ENCODE data around the gene GABRG3. TPM values are rescaled to one million over a fixed set of nuclear protein-coding genes. Genes with fewer than 3 reads are reported as not detected.

The GABRG3 gene
- total RNA-seq, 2 experiments from 2014 or later: not detected

GRCh38 chr15:27549746-27550145 lies 578.8 kb downstream of the GABRG3 start:
- Mint-ChIP-seq H3K4me3 (no peak overlapping the region), H3K4me1 (no peaks in the 10 kb centered on the region), H3K36me3 (no peaks in the 10 kb centered on the region), H3K27ac (no peak overlapping the region), H3K27me3 (no peaks in the 10 kb centered on the region), H3K9me3 (peaks cover 3% of the 10 kb centered on the region)
- DNase-seq: no peak

GRCh38 chr15:27550635-27551034 lies 579.7 kb downstream of the GABRG3 start:
- DNase-seq: no peak
- Mint-ChIP-seq H3K27me3 (no peaks in the 10 kb centered on the region), H3K27ac (no peak overlapping the region), H3K36me3 (no peaks in the 10 kb centered on the region), H3K4me1 (no peaks in the 10 kb centered on the region), H3K4me3 (no peak overlapping the region), H3K9me3 (peaks cover 3% of the 10 kb centered on the region)

GRCh38 chr15:27561816-27562215 lies 590.8 kb downstream of the GABRG3 start:
- Mint-ChIP-seq H3K9me3 (peaks cover 12% of the 10 kb centered on the region), H3K4me3 (no peak overlapping the region), H3K27me3 (no peaks in the 10 kb centered on the region), H3K36me3 (no peaks in the 10 kb centered on the region), H3K27ac (no peak overlapping the region), H3K4me1 (no peaks in the 10 kb centered on the region)
- DNase-seq: no peak

GRCh38 chr15:27563765-27564370 lies 592.9 kb downstream of the GABRG3 start:
- no peaks in the 10 kb centered on the region for H3K4me1 Mint-ChIP-seq
- no peaks in the 10 kb centered on the region for H3K36me3 Mint-ChIP-seq
- no peaks in the 10 kb centered on the region for H3K27me3 Mint-ChIP-seq
- no peak overlapping the region for H3K27ac Mint-ChIP-seq
- H3K4me3 Mint-ChIP-seq: no peak overlapping the region
- peaks cover 12% of the 10 kb centered on the region for H3K9me3 Mint-ChIP-seq
- DNase-seq: no peak

- no peak for DNase-seq
- Mint-ChIP-seq H3K4me3 (no peak overlapping the region), H3K4me1 (no peaks in the 10 kb centered on the region), H3K27ac (no peak overlapping the region), H3K36me3 (no peaks in the 10 kb centered on the region), H3K9me3 (peaks cover 9% of the 10 kb centered on the region), H3K27me3 (no peaks in the 10 kb centered on the region)
These were observed 593.7 kb downstream of the GABRG3 start for GRCh38 chr15:27564656-27565055.

GRCh38 chr15:27570746-27571145 lies 599.8 kb downstream of the GABRG3 start:
- no peaks in the 10 kb centered on the region for H3K9me3 Mint-ChIP-seq

GRCh38 chr15:27573805-27574485 lies 603.0 kb downstream of the GABRG3 start:
- Mint-ChIP-seq H3K4me3 (no peak overlapping the region), H3K27me3 (no peaks in the 10 kb centered on the region), H3K27ac (no peak overlapping the region), H3K4me1 (no peaks in the 10 kb centered on the region), H3K36me3 (no peaks in the 10 kb centered on the region), H3K9me3 (no peaks in the 10 kb centered on the region)
- no peak for DNase-seq

More at GRCh38 chr15:27570746-27571145, 599.8 kb downstream of the GABRG3 start:
- Mint-ChIP-seq H3K36me3 (no peaks in the 10 kb centered on the region), H3K27ac (no peak overlapping the region), H3K4me1 (no peaks in the 10 kb centered on the region), H3K27me3 (no peaks in the 10 kb centered on the region), H3K4me3 (no peak overlapping the region)
- no peak for DNase-seq

GRCh38 chr15:27574541-27575054 lies 603.6 kb downstream of the GABRG3 start:
- Mint-ChIP-seq H3K27ac (no peak overlapping the region), H3K4me3 (no peak overlapping the region)

GRCh38 chr15:27575521-27575920 lies 604.5 kb downstream of the GABRG3 start:
- H3K4me1 Mint-ChIP-seq: no peaks in the 10 kb centered on the region
- no peaks in the 10 kb centered on the region for H3K36me3 Mint-ChIP-seq
- H3K27me3 Mint-ChIP-seq: no peaks in the 10 kb centered on the region
- no peaks in the 10 kb centered on the region for H3K9me3 Mint-ChIP-seq
- no peak for DNase-seq
- H3K27ac Mint-ChIP-seq: no peak overlapping the region
- H3K4me3 Mint-ChIP-seq: no peak overlapping the region

More at GRCh38 chr15:27574541-27575054, 603.6 kb downstream of the GABRG3 start:
- no peaks in the 10 kb centered on the region for H3K36me3 Mint-ChIP-seq
- no peaks in the 10 kb centered on the region for H3K9me3 Mint-ChIP-seq
- H3K4me1 Mint-ChIP-seq: no peaks in the 10 kb centered on the region
- no peaks in the 10 kb centered on the region for H3K27me3 Mint-ChIP-seq
- DNase-seq: no peak

- H3K27ac Mint-ChIP-seq: no peak overlapping the region
- no peaks in the 10 kb centered on the region for H3K27me3 Mint-ChIP-seq
- DNase-seq: no peak
- H3K36me3 Mint-ChIP-seq: no peaks in the 10 kb centered on the region
- no peaks in the 10 kb centered on the region for H3K4me1 Mint-ChIP-seq
- no peak overlapping the region for H3K4me3 Mint-ChIP-seq
- H3K9me3 Mint-ChIP-seq: no peaks in the 10 kb centered on the region
These were observed 605.6 kb downstream of the GABRG3 start for GRCh38 chr15:27576576-27576975.

- no peak overlapping the region for H3K27ac Mint-ChIP-seq
- no peak overlapping the region for H3K4me3 Mint-ChIP-seq
- no peaks in the 10 kb centered on the region for H3K4me1 Mint-ChIP-seq
- H3K36me3 Mint-ChIP-seq: no peaks in the 10 kb centered on the region
- DNase-seq: no peak
- H3K27me3 Mint-ChIP-seq: no peaks in the 10 kb centered on the region
- H3K9me3 Mint-ChIP-seq: no peaks in the 10 kb centered on the region
These were observed 608.8 kb downstream of the GABRG3 start for GRCh38 chr15:27579738-27580137.

- Mint-ChIP-seq H3K4me3 (no peak overlapping the region), H3K9me3 (no peaks in the 10 kb centered on the region), H3K27ac (no peak overlapping the region), H3K4me1 (no peaks in the 10 kb centered on the region), H3K27me3 (no peaks in the 10 kb centered on the region), H3K36me3 (no peaks in the 10 kb centered on the region)
- DNase-seq: no peak
These were observed 611.9 kb downstream of the GABRG3 start for GRCh38 chr15:27582726-27583410.

- no peaks in the 10 kb centered on the region for H3K27me3 Mint-ChIP-seq
- no peak overlapping the region for H3K4me3 Mint-ChIP-seq
- no peaks in the 10 kb centered on the region for H3K9me3 Mint-ChIP-seq
- no peaks in the 10 kb centered on the region for H3K36me3 Mint-ChIP-seq
- no peaks in the 10 kb centered on the region for H3K4me1 Mint-ChIP-seq
- no peak for DNase-seq
- no peak overlapping the region for H3K27ac Mint-ChIP-seq
These were observed 612.7 kb downstream of the GABRG3 start for GRCh38 chr15:27583651-27584050.

- Mint-ChIP-seq H3K36me3 (no peaks in the 10 kb centered on the region), H3K4me3 (no peak overlapping the region), H3K27ac (no peak overlapping the region), H3K27me3 (no peaks in the 10 kb centered on the region), H3K9me3 (no peaks in the 10 kb centered on the region), H3K4me1 (no peaks in the 10 kb centered on the region)
- DNase-seq: no peak
These were observed 614.2 kb downstream of the GABRG3 start for GRCh38 chr15:27585041-27585640.

- no peak overlapping the region for H3K27ac Mint-ChIP-seq
- H3K27me3 Mint-ChIP-seq: no peaks in the 10 kb centered on the region
- H3K4me1 Mint-ChIP-seq: no peaks in the 10 kb centered on the region
- H3K36me3 Mint-ChIP-seq: no peaks in the 10 kb centered on the region
- H3K9me3 Mint-ChIP-seq: no peaks in the 10 kb centered on the region
- H3K4me3 Mint-ChIP-seq: no peak overlapping the region
- no peak for DNase-seq
These were observed 616.8 kb downstream of the GABRG3 start for GRCh38 chr15:27587810-27588209.
